DMS153 treated with DMSO at 0.1 percent for 48 hours (cell line): ENCODE results near the gene WDR88.
A peak's percentile ranks its signal among the peaks of the same experiment; 100 is the strongest.

Source experiments
- DNase-seq: peaks from one replicate; lab custom pipeline; 2025; ENCODE audit not compliant: unreplicated experiment; lab: John Stamatoyannopoulos, UW

WDR88 gene, protein sequence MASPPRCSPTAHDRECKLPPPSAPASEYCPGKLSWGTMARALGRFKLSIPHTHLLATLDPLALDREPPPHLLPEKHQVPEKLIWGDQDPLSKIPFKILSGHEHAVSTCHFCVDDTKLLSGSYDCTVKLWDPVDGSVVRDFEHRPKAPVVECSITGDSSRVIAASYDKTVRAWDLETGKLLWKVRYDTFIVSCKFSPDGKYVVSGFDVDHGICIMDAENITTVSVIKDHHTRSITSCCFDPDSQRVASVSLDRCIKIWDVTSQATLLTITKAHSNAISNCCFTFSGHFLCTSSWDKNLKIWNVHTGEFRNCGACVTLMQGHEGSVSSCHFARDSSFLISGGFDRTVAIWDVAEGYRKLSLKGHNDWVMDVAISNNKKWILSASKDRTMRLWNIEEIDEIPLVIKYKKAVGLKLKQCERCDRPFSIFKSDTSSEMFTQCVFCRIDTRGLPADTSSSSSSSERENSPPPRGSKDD

DNA sequence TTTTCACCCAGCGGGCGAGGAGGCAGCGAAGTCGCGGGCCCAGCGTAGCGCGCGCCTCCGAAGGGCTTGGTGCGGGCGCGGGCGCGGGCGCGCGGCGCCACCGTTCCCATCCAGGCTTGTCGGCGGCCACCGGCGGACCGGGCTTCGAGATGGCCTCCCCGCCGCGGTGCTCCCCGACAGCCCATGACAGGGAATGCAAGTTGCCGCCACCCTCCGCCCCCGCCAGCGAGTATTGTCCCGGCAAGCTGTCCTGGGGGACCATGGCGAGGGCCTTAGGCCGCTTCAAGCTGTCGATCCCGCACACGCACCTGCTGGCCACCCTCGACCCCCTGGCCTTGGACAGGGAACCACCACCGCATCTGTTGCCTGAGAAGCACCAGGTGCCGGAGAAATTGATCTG is at the start of gene WDR88:
TSS of gene WDR88 (plus strand) at position 94 of the 400 bp plus-strand sequence. CDS start at position 150, 56 bp downstream.
- no peak for DNase-seq

- no peak for DNase-seq
Observed at GRCh38 chr19:33085570-33086128, 46.3 kb upstream of the WDR88 start.

- no peak for DNase-seq
Observed at GRCh38 chr19:33086955-33087354, 45.0 kb upstream of the WDR88 start.

DNA sequence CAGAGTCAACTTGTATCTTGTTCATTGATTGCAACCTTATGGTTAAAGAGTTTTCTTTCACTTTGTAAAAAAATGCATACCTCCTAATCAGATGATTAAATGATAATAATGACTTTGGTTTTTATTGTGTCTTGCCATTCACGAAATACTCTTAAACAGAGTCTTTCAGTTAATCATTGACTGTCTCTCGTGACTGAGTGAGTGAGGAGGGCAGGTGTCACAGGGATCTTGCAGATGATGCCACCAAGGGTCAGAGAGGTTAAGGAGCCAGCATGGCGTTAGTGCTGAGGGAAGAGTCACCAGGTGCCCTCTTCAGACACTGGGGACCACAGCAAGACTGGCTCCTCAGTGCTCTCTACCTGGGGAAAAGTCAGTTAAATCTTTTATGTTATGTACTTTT is 42.9 kb upstream of the WDR88 start:
- DNase-seq: no peak

GRCh38 chr19:33090179-33090578 is 41.7 kb upstream of the WDR88 start:
- no peak for DNase-seq

- DNase-seq: no peak
Observed at GRCh38 chr19:33093420-33094210, 38.3 kb upstream of the WDR88 start.

GRCh38 chr19:33094436-33095067 is 37.4 kb upstream of the WDR88 start:
- DNase-seq: no peak

GRCh38 chr19:33096005-33096404 is 35.9 kb upstream of the WDR88 start:
- DNase-seq: no peak

GRCh38 chr19:33098055-33098534 is 33.8 kb upstream of the WDR88 start:
- DNase-seq: no peak

- DNase-seq: no peak
Observed at GRCh38 chr19:33100894-33101644, 30.8 kb upstream of the WDR88 start.

DNA sequence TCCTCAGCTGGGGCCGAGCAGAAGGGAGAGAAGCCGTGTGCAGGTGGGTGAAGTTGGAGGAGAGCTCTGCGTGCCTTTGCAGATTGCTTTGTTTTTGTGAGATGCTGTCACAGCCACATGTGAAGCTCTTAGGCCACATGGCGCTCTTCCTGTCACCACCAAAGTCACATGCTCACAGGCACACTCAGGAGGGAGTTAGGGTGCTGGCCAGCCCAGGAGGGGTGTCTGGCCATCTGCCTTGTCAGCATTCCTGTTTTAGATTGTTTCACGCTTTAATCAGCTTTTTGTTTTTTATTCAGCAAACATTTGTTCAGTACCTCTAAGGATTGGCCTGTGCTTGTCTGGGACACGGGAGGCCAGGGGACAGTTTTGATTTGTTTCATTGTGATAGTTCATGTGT is 29.0 kb upstream of the WDR88 start:
- DNase-seq: no peak

- no peak for DNase-seq
Observed at GRCh38 chr19:33108161-33108560, 23.8 kb upstream of the WDR88 start.

DNA sequence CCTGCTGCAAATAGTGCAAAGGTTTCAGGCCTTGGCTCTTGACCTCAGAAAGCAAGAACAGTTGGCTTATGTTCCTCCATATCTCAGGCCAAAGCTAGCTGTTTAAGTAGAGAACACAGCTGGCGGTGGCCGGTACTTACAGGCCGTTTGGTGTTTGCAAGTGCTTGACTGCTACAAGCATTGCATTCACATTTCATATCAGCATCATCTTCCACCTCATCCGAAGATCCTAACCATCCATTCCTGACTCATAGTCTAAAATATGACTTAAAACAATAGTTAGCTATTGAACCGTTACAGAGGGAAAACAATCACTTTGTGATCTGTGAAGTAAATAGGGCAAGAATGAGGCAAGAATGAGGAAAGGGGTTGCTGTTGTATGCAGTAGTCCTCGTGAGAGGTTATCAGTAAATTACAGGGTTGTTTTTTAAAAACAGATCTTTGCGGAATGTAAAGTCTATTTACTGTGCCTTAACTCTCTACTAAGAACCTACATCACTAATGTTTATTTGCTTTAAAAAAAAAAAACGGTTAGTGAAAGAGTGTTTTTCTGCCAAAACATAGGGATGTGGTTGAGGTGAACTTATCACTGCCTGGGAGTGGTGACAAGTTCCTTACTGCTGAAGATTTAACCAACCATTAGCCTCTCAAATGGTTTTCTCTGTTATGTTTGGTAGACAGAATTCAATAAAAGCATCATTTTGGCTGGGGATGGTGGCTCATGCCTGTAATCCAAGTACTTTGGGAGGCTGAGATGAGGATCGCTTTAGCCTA is 21.6 kb upstream of the WDR88 start:
- no peak for DNase-seq

GRCh38 chr19:33111587-33111986 is 20.3 kb upstream of the WDR88 start:
- no peak for DNase-seq

GRCh38 chr19:33114312-33114711 is 17.6 kb upstream of the WDR88 start:
- no peak for DNase-seq

DNA sequence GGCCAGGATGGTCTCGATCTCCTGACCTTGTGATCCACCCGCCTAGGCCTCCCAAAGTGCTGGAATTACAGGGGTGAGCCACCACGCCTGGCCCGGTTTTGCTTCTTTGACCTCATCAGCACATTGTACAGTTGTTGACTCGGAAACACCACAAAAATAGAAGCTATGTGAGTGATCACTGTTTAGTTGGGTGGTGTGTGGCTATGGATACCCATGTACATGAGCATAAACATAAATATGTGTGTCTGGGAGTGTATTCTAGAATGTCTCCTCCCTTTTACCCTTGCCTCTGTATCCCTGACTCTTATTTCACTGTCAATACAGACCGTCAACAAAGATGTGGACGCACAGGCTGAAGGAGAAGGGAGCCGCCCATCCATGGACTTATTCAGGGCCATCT is 14.4 kb upstream of the WDR88 start:
- no peak for DNase-seq

GRCh38 chr19:33118643-33119042 is 13.3 kb upstream of the WDR88 start:
- no peak for DNase-seq

- DNase-seq: no peak
Observed at GRCh38 chr19:33124207-33125098, 7.5 kb upstream of the WDR88 start.

DNA sequence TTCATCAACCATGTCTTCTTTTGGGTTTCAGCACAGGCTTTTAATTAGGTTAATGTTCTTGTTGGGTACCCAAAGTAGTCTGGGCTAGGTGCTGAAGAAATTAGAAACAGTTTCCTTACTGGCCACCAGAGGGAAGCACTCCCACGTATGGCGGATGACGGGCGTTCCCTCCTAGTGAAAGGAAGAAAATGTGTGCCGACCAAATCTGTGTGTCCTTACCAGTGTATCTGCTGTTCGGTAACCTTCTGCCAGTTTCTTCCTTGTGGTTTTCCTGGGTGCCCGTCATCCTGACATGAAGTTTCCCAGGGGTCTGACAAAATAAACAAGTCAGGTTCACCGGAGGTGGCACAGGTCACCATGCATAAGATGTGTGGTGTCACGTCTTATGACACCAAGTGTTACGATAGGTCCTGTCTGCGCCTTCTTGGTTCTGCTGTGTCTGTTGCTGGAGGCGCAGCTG is 6.0 kb upstream of the WDR88 start:
- DNase-seq: peak; percentile 26
